Measurements from ENCODE around the gene NXPE3.

The NXPE3 gene

DNA sequence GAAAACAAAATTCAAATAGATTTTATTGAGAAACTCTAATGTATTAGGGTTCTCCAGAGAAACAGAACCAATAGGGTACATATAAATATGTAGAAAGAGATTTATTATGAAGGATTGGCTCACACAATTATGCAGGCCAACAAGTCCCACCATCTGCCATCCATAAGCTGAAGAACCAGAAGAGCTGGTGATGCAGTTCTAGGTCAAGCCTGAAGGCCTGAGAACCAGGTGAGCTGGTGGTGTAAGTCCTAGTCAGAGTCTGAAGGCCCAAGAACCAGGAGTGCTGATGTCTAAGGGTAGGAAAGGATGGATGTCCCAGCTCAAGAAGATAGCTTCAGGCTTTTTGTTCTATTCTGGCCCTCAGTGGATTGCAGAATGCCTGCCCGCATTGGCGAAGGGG is 67.7 kb downstream of the NXPE3 start:
- Histone ChIP-seq H3K36me3 (ENCODE audit: control insufficient read depth in 1 of 2, insufficient read depth in 2 of 2, low read depth in 1 of 2, low read length in 2 of 2) (peaks cover 0 to under 1% of the 10 kb centered on the region in 2 experiments), H2BK120ac (ENCODE audit: low read depth, low read length) (no peak overlapping the region), H2AFZ (ENCODE audit: low read depth, low read length) (no peak overlapping the region), H3K14ac (ENCODE audit: low read length in 2 of 2) (no peak overlapping the region), H3K4me2 (ENCODE audit: low read length, poor library complexity, severe bottlenecking) (no peak overlapping the region), H3K9ac (ENCODE audit: low read length) (no peak overlapping the region), H3K18ac (ENCODE audit: low read depth in 1 of 2, low read length in 2 of 2) (no peak overlapping the region), H2BK15ac (ENCODE audit: low read depth, poor library complexity, severe bottlenecking) (no peak overlapping the region), H3K4ac (ENCODE audit: low read depth in 1 of 2, low read length in 2 of 2) (no peak overlapping the region), H3K79me1 (replicated peaks; ENCODE audit: low read length, poor library complexity, severe bottlenecking) (peaks cover 14% of the 10 kb centered on the region), H2BK5ac (ENCODE audit: low read depth, low read length, poor library complexity, severe bottlenecking) (no peak overlapping the region), H2AK5ac (ENCODE audit: low read length, severe bottlenecking) (peak overlapping the region; percentile 11), H4K8ac (ENCODE audit: low read length) (no peak overlapping the region), H3K23ac (ENCODE audit: low read length in 2 of 2) (no peak overlapping the region), H2BK12ac (ENCODE audit: low read length in 2 of 2) (no peak overlapping the region), H3K4me3 (ENCODE audit: insufficient read depth in 1 of 2, low read depth in 1 of 2, low read length in 2 of 2) (no peak overlapping the region), H3K9me3 (ENCODE audit: control insufficient read depth, low read length) (no peaks in the 10 kb centered on the region), H4K91ac (ENCODE audit: low read length) (no peak overlapping the region), H3K27me3 (ENCODE audit: control insufficient read depth in 1 of 2, insufficient read depth in 1 of 2, low read length in 2 of 2) (no peaks in the 10 kb centered on the region), H3K4me1 (ENCODE audit: control insufficient read depth, insufficient read depth, low read depth, low read length) (peaks cover 7% of the 10 kb centered on the region), H3K27ac (ENCODE audit: low read length, poor library complexity, severe bottlenecking) (no peak overlapping the region)
- 93% methylated on average over 2 of the region's 2 CpGs for WGBS
- DNase-seq: no peak

DNA sequence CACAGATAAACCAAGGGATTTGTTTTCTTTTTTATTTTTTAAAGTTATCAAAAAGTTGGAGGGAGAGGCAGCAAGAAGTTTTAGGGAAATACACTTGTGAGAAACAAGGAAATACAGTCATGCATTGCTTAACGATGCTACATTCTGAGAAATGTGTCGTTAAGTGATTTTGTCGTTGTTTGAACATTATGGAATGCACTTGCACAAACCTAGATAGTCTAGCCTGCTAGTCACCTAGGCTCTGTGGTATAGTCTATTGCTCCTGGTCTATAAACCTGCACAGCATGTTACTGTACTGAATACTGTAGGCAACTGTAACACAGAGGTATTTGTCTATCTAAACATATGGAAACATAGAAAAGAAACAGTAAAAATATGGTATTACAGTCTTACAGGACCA is 68.3 kb downstream of the NXPE3 start:
- H2BK12ac ChIP-seq (ENCODE audit: low read length in 2 of 2): no peak overlapping the region
- H3K14ac ChIP-seq (ENCODE audit: low read length in 2 of 2): no peak overlapping the region
- H2AFZ ChIP-seq (ENCODE audit: low read depth, low read length): no peak overlapping the region
- peaks cover 14% of the 10 kb centered on the region for H3K79me1 ChIP-seq (replicated peaks; ENCODE audit: low read length, poor library complexity, severe bottlenecking)
- no peak overlapping the region for H3K23ac ChIP-seq (ENCODE audit: low read length in 2 of 2)
- H3K4me3 ChIP-seq (ENCODE audit: insufficient read depth in 1 of 2, low read depth in 1 of 2, low read length in 2 of 2): no peak overlapping the region
- no peak overlapping the region for H4K8ac ChIP-seq (ENCODE audit: low read length)
- no peak overlapping the region for H2BK5ac ChIP-seq (ENCODE audit: low read depth, low read length, poor library complexity, severe bottlenecking)
- no peaks in the 10 kb centered on the region for H3K27me3 ChIP-seq (ENCODE audit: control insufficient read depth in 1 of 2, insufficient read depth in 1 of 2, low read length in 2 of 2)
- H3K4me2 ChIP-seq (ENCODE audit: low read length, poor library complexity, severe bottlenecking): no peak overlapping the region
- H3K9ac ChIP-seq (ENCODE audit: low read length): no peak overlapping the region
- no peak overlapping the region for H3K27ac ChIP-seq (ENCODE audit: low read length, poor library complexity, severe bottlenecking)
- H4K91ac ChIP-seq (ENCODE audit: low read length): no peak overlapping the region
- DNase-seq: peak; percentile 16
- peaks cover 6% of the 10 kb centered on the region for H3K4me1 ChIP-seq (ENCODE audit: control insufficient read depth, insufficient read depth, low read depth, low read length)
- H3K18ac ChIP-seq (ENCODE audit: low read depth in 1 of 2, low read length in 2 of 2): no peak overlapping the region
- H3K4ac ChIP-seq (ENCODE audit: low read depth in 1 of 2, low read length in 2 of 2): no peak overlapping the region
- H2BK15ac ChIP-seq (ENCODE audit: low read depth, poor library complexity, severe bottlenecking): no peak overlapping the region
- H3K9me3 ChIP-seq (ENCODE audit: control insufficient read depth, low read length): no peaks in the 10 kb centered on the region
- WGBS: 65% methylated on average over 3 of the region's 3 CpGs
- H3K36me3 ChIP-seq (ENCODE audit: control insufficient read depth in 1 of 2, insufficient read depth in 2 of 2, low read depth in 1 of 2, low read length in 2 of 2): peaks cover 0 to 7% of the 10 kb centered on the region in 2 experiments
- no peak overlapping the region for H2AK5ac ChIP-seq (ENCODE audit: low read length, severe bottlenecking)
- no peak overlapping the region for H2BK120ac ChIP-seq (ENCODE audit: low read depth, low read length)

DNA sequence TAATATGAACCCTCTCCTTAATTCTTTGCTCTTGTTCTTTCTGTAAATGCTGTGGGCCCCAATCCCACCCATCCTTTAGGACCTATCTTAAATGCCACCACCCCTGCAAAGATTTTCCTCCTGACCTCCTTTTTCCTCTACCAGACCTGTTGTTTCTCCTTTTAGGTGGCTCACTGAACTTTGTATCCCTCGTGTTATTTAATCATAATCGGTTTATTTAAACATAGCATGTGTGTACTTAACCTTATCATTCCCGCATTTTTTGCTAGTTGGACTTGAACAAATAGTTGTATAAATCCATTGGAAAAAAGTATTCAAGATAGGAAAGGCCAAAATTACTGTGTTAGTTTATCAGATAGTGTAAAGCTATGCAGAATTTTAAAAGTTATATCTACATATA is 69.3 kb downstream of the NXPE3 start:
- Histone ChIP-seq H3K4me3 (ENCODE audit: insufficient read depth in 1 of 2, low read depth in 1 of 2, low read length in 2 of 2) (peak overlapping the region in 1 of 2 experiments; percentile 72), H3K4me2 (ENCODE audit: low read length, poor library complexity, severe bottlenecking) (no peak overlapping the region), H3K9ac (ENCODE audit: low read length) (peak overlapping the region; percentile 94), H3K14ac (ENCODE audit: low read length in 2 of 2) (no peak overlapping the region), H3K4me1 (ENCODE audit: control insufficient read depth, insufficient read depth, low read depth, low read length) (peaks cover 3% of the 10 kb centered on the region), H2AFZ (ENCODE audit: low read depth, low read length) (no peak overlapping the region), H4K8ac (ENCODE audit: low read length) (no peak overlapping the region), H3K4ac (ENCODE audit: low read depth in 1 of 2, low read length in 2 of 2) (no peak overlapping the region), H2BK12ac (ENCODE audit: low read length in 2 of 2) (no peak overlapping the region), H4K91ac (ENCODE audit: low read length) (no peak overlapping the region), H2BK120ac (ENCODE audit: low read depth, low read length) (no peak overlapping the region), H3K9me3 (ENCODE audit: control insufficient read depth, low read length) (no peaks in the 10 kb centered on the region), H3K27ac (ENCODE audit: low read length, poor library complexity, severe bottlenecking) (peak overlapping the region; percentile 68), H2BK15ac (ENCODE audit: low read depth, poor library complexity, severe bottlenecking) (no peak overlapping the region), H3K36me3 (ENCODE audit: control insufficient read depth in 1 of 2, insufficient read depth in 2 of 2, low read depth in 1 of 2, low read length in 2 of 2) (peaks cover 5 to 17% of the 10 kb centered on the region in 2 experiments), H3K27me3 (ENCODE audit: control insufficient read depth in 1 of 2, insufficient read depth in 1 of 2, low read length in 2 of 2) (no peaks in the 10 kb centered on the region), H2BK5ac (ENCODE audit: low read depth, low read length, poor library complexity, severe bottlenecking) (no peak overlapping the region), H3K79me1 (replicated peaks; ENCODE audit: low read length, poor library complexity, severe bottlenecking) (peaks cover 11% of the 10 kb centered on the region), H3K18ac (ENCODE audit: low read depth in 1 of 2, low read length in 2 of 2) (no peak overlapping the region), H2AK5ac (ENCODE audit: low read length, severe bottlenecking) (no peak overlapping the region), H3K23ac (ENCODE audit: low read length in 2 of 2) (no peak overlapping the region)
- peak; percentile 4 for DNase-seq
- 80% methylated on average over 1 of the region's 3 CpGs for WGBS

- peaks cover 8 to 24% of the 10 kb centered on the region in 2 experiments for H3K36me3 ChIP-seq (ENCODE audit: control insufficient read depth in 1 of 2, insufficient read depth in 2 of 2, low read depth in 1 of 2, low read length in 2 of 2)
- H3K4me3 ChIP-seq (ENCODE audit: insufficient read depth in 1 of 2, low read depth in 1 of 2, low read length in 2 of 2): peak within 1 kb of the TSS; percentile 92 to 96
- peak; percentile 96 for DNase-seq
- peak within 1 kb of the TSS; percentile 91 for H2BK5ac ChIP-seq (ENCODE audit: low read depth, low read length, poor library complexity, severe bottlenecking)
- peak within 1 kb of the TSS; percentile 16 for H2AFZ ChIP-seq (ENCODE audit: low read depth, low read length)
- H3K9me3 ChIP-seq (ENCODE audit: control insufficient read depth, low read length): no peaks in the 10 kb centered on the region
- peak within 1 kb of the TSS; percentile 99 for H3K9ac ChIP-seq (ENCODE audit: low read length)
- H4K91ac ChIP-seq (ENCODE audit: low read length): peak within 1 kb of the TSS; percentile 91
- peak within 1 kb of the TSS; percentile 95 for H2BK120ac ChIP-seq (ENCODE audit: low read depth, low read length)
- H2BK15ac ChIP-seq (ENCODE audit: low read depth, poor library complexity, severe bottlenecking): peak within 1 kb of the TSS; percentile 96
- peak within 1 kb of the TSS; percentile 94 for H3K4me2 ChIP-seq (ENCODE audit: low read length, poor library complexity, severe bottlenecking)
- peak within 1 kb of the TSS; percentile 88 for H4K8ac ChIP-seq (ENCODE audit: low read length)
- 2% methylated on average over 68 of the region's 95 CpGs for WGBS
- H3K23ac ChIP-seq (ENCODE audit: low read length in 2 of 2): peak within 1 kb of the TSS; percentile 97 to 98
- peak within 1 kb of the TSS; percentile 88 to 97 for H3K4ac ChIP-seq (ENCODE audit: low read depth in 1 of 2, low read length in 2 of 2)
- peaks cover 5% of the 10 kb centered on the region for H3K4me1 ChIP-seq (ENCODE audit: control insufficient read depth, insufficient read depth, low read depth, low read length)
- peak within 1 kb of the TSS; percentile 96 for H3K27ac ChIP-seq (ENCODE audit: low read length, poor library complexity, severe bottlenecking)
- peak within 1 kb of the TSS in 1 of 2 experiments; percentile 96 for H3K14ac ChIP-seq (ENCODE audit: low read length in 2 of 2)
- no peaks in the 10 kb centered on the region for H3K27me3 ChIP-seq (ENCODE audit: control insufficient read depth in 1 of 2, insufficient read depth in 1 of 2, low read length in 2 of 2)
- peak within 1 kb of the TSS; percentile 90 to 91 for H3K18ac ChIP-seq (ENCODE audit: low read depth in 1 of 2, low read length in 2 of 2)
- peaks cover 11% of the 10 kb centered on the region for H3K79me1 ChIP-seq (replicated peaks; ENCODE audit: low read length, poor library complexity, severe bottlenecking)
- no peak within 1 kb of the TSS for H2AK5ac ChIP-seq (ENCODE audit: low read length, severe bottlenecking)
- peak within 1 kb of the TSS; percentile 76 to 82 for H2BK12ac ChIP-seq (ENCODE audit: low read length in 2 of 2)
Observed at GRCh38 chr3:101848754-101849713, 70.0 kb downstream of the NXPE3 start, which contains the start of gene NFKBIZ. Gene NFKBIZ (plus strand): TSS chr3:101849514. CDS start chr3:101849629, 115 bp downstream.
